Upper lobe of left lung (tissue), 4 donors: ENCODE data around the gene MEGF11.
"Not testable (repeated sequence)": the region's sequence is repeated elsewhere in the genome, so short reads cannot be mapped to it uniquely, and the experiment has no call there.

ENCODE experiments used
- POLR2AphosphoS5 ChIP-seq, 2 donors: sonication (generic); formaldehyde crosslinking; IDR thresholded peaks; one replicate each; pipeline ENCODE4 v1.5.1; 2017; ENCODE audit warnings: antibody characterized with exemption in 2 of 2
- TF ChIP-seq, protein P1 (sequence below), 6 experiments: fragments of 450-650 bp in 4 of 6; fragments of 200-600 bp in 2 of 6; sonication (generic) in 2 of 6; IDR thresholded peaks; one replicate each; pipeline ENCODE4 v1.5.1; 2016 to 2019; ENCODE audit warnings: antibody characterized with exemption in 6 of 6

DNA sequence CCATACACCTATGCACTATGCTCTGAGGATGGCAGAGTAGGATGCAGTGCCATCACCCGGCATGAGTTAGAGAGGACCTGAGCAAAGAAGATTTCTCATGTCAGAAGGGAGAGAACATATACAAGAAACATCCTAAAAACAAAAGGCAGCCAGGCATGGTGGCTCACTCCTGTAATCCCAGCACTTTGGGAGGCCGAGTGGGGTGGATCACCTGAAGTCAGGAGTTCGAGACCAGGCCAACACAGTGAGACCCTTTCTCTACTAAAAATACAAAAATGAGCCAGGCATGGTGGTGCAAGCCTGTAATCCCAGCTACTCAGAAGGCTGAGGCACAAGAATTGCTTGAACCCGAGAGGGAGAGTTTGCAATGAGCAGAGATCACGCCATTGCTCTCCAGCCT, 7.7 kb downstream of the MEGF11 start:
- TF ChIP-seq, protein P1, sequence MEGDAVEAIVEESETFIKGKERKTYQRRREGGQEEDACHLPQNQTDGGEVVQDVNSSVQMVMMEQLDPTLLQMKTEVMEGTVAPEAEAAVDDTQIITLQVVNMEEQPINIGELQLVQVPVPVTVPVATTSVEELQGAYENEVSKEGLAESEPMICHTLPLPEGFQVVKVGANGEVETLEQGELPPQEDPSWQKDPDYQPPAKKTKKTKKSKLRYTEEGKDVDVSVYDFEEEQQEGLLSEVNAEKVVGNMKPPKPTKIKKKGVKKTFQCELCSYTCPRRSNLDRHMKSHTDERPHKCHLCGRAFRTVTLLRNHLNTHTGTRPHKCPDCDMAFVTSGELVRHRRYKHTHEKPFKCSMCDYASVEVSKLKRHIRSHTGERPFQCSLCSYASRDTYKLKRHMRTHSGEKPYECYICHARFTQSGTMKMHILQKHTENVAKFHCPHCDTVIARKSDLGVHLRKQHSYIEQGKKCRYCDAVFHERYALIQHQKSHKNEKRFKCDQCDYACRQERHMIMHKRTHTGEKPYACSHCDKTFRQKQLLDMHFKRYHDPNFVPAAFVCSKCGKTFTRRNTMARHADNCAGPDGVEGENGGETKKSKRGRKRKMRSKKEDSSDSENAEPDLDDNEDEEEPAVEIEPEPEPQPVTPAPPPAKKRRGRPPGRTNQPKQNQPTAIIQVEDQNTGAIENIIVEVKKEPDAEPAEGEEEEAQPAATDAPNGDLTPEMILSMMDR (IDR thresholded peaks at IDR 0.05) = not testable (repeated sequence)
- TF ChIP-seq POLR2AphosphoS5 (IDR thresholded peaks at IDR 0.05) = not testable (repeated sequence)
